ENCODE data around the gene RBM24. TPM values are rescaled to one million over a fixed set of nuclear protein-coding genes. Genes with fewer than 3 reads are reported as not detected.

Gene RBM24
- total RNA-seq, 4 donors from 2014 or later: 2.0 to 9.8 (median 3.8) TPM

DNA sequence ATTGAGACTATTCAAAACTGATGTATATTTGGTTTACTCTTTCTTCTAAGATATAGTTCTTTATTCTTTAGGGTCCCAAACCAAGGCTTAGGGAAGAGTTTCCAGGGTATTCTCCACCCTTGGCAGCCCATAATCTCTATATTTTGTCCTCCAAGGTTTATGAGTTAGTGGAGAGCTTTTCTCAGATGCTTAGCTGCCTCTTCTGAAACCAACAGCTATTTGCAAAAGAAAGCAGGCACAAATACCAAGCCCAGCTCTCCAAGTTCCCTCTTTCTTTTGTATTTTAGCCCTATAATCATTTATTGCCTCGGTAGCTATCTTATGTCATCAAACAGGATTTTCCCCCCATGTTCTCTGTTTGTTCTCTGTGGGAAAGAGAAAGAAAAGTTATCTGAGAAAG is 39.1 kb upstream of the RBM24 start:
- Histone ChIP-seq H3K27ac (no peak overlapping the region), H3K36me3 (no peaks in the 10 kb centered on the region), H3K27me3 (no peaks in the 10 kb centered on the region), H3K4me1 (no peaks in the 10 kb centered on the region), H3K9me3 (peaks cover 0 to 12% (median 0%) of the 10 kb centered on the region in 4 donors), H3K4me3 (no peak overlapping the region)
- no peak for DNase-seq (ENCODE audit: low spot score in 2 of 2)
- no peak for TF ChIP-seq POLR2A (IDR thresholded peaks at IDR 0.05)
- 30 to 33% methylated on average over 1 of the region's 1 CpG for WGBS, 2 donors

DNA sequence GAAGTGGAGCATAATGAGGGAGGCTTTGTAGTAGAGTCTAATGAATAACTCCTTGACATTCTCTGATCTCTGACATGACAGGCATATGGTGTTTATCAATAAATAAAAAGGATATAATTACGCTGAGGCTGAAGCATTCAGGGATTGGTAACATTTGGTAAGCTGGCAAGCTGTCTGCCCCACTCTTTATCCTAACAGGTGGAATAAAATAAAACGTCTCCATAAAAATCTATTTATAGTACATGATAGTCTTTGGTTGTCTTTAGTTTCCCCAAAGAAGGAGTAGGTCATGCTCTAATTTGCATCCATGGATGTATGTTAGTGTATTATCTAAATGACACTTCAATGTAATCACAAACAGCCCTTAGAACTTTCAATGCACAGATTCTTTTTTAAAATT is 30.9 kb upstream of the RBM24 start:
- H3K27ac ChIP-seq: no peak overlapping the region
- no peak for DNase-seq (ENCODE audit: low spot score in 2 of 2)
- H3K4me1 ChIP-seq: no peaks in the 10 kb centered on the region
- no peak overlapping the region for H3K4me3 ChIP-seq
- no peaks in the 10 kb centered on the region for H3K27me3 ChIP-seq
- 79 to 80% methylated on average over 2 of the region's 2 CpGs for WGBS, 2 donors
- H3K36me3 ChIP-seq: no peaks in the 10 kb centered on the region
- H3K9me3 ChIP-seq: peaks cover 0 to 9% (median 0%) of the 10 kb centered on the region in 4 donors
- no peak for TF ChIP-seq EP300 (IDR thresholded peaks at IDR 0.05)
- no peak for TF ChIP-seq POLR2A (IDR thresholded peaks at IDR 0.05)
- TF ChIP-seq, protein P1, sequence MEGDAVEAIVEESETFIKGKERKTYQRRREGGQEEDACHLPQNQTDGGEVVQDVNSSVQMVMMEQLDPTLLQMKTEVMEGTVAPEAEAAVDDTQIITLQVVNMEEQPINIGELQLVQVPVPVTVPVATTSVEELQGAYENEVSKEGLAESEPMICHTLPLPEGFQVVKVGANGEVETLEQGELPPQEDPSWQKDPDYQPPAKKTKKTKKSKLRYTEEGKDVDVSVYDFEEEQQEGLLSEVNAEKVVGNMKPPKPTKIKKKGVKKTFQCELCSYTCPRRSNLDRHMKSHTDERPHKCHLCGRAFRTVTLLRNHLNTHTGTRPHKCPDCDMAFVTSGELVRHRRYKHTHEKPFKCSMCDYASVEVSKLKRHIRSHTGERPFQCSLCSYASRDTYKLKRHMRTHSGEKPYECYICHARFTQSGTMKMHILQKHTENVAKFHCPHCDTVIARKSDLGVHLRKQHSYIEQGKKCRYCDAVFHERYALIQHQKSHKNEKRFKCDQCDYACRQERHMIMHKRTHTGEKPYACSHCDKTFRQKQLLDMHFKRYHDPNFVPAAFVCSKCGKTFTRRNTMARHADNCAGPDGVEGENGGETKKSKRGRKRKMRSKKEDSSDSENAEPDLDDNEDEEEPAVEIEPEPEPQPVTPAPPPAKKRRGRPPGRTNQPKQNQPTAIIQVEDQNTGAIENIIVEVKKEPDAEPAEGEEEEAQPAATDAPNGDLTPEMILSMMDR (IDR thresholded peaks at IDR 0.05): no peak

DNA sequence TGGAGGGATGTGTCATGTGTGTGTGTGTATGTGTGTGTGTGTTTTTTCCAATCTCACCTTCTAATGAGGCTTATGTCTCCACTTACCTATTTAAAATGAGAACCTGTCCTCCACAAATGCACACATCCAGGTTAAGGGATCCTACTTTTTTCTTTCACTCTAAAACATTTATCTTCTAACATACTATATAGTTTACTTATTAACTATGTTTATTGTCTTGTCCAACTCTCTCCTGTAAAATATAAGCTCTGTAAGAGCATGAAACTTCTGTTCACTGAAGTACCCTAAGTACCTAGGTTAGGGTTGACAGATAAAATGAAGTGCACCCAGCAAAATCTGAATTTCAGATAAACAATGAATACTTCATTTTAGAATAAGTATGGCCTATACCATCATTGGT is 29.2 kb upstream of the RBM24 start:
- Histone ChIP-seq H3K27me3 (no peaks in the 10 kb centered on the region), H3K36me3 (no peaks in the 10 kb centered on the region), H3K4me1 (no peaks in the 10 kb centered on the region), H3K27ac (no peak overlapping the region), H3K4me3 (no peak overlapping the region), H3K9me3 (peaks cover 0 to under 1% (median 0%) of the 10 kb centered on the region in 4 donors)
- DNase-seq (ENCODE audit: low spot score in 2 of 2): no peak
- TF ChIP-seq EP300 (IDR thresholded peaks at IDR 0.05) (no peak), POLR2A (IDR thresholded peaks at IDR 0.05) (no peak)
- TF ChIP-seq, protein P1 (IDR thresholded peaks at IDR 0.05): no peak

DNA sequence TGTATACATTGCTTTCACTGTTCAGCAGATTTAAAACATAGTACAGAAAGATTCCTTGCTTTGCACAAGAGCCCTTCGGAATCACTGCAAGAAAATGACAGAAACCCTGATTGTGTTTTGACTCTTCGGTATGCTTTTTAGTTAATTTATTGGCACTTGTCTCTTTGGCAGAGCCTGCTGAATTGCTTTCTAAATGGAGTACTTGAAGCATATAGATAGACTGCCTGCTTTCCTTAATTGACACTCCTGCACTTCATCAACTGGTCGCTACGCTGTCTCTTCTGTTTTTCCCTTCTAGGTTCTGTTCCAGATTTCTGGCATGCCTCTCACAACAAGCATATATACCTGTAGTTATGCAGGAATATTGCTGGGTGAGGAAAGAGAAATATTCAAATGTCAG is 22.4 kb upstream of the RBM24 start:
- Histone ChIP-seq H3K4me1 (no peaks in the 10 kb centered on the region), H3K27ac (no peak overlapping the region), H3K9me3 (no peaks in the 10 kb centered on the region), H3K4me3 (no peak overlapping the region), H3K36me3 (no peaks in the 10 kb centered on the region), H3K27me3 (no peaks in the 10 kb centered on the region)
- WGBS, 2 donors: 69 to 72% methylated on average over 4 of the region's 4 CpGs
- DNase-seq (ENCODE audit: low spot score in 2 of 2): no peak
- TF ChIP-seq POLR2A (IDR thresholded peaks at IDR 0.05): no peak
- TF ChIP-seq, protein P1 (IDR thresholded peaks at IDR 0.05): no peak

DNA sequence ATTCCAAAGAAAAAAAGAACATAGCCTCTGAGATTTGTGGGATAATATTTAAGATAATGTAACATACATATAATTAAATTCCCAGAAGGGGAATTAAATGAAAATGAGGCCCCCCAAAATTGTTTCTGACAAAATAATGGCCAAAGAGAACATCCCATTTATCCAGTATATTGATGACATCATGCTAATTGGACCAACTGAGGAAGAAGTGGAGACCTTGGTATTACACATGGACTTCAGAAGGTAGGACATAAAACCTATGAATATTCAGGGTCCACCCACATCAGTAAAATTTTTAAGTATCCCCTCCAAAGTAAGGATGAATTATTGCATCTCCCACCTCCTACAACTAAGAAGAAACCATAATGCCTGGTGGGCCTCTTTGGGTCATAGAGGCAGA is 15.6 kb upstream of the RBM24 start:
- Histone ChIP-seq H3K27me3 (no peaks in the 10 kb centered on the region), H3K36me3 (no peaks in the 10 kb centered on the region), H3K4me3 (no peak overlapping the region), H3K9me3 (peaks cover 0 to 5% (median 0%) of the 10 kb centered on the region in 4 donors), H3K4me1 (no peaks in the 10 kb centered on the region), H3K27ac (no peak overlapping the region)
- TF ChIP-seq EP300 (IDR thresholded peaks at IDR 0.05) (no peak), POLR2A (IDR thresholded peaks at IDR 0.05) (no peak)
- TF ChIP-seq, protein P1 (IDR thresholded peaks at IDR 0.05): no peak
- no peak for DNase-seq (ENCODE audit: low spot score in 2 of 2)

DNA sequence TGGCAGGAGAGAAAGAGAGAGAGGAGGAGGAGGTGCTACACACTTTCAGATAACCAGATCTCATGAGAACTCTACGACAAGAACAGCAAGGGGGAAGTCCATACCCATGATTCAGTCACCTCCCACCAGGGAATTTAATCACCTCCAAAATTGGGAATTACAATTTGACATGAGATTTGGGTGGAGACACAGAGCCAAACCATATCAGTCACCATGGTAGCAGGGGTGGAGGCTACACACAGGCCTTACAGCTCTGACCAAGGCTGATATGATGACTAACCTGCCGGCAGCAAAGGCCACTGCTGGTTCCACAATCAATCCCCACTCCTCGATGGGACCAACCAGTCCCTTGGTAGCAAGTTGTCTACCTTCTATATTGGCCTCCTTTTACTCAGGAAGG is 13.6 kb upstream of the RBM24 start:
- Histone ChIP-seq H3K27me3 (no peaks in the 10 kb centered on the region), H3K27ac (no peak overlapping the region), H3K36me3 (no peaks in the 10 kb centered on the region), H3K4me1 (no peaks in the 10 kb centered on the region), H3K4me3 (no peak overlapping the region), H3K9me3 (peaks cover 0 to 5% (median 0%) of the 10 kb centered on the region in 4 donors)
- no peak for DNase-seq (ENCODE audit: low spot score in 2 of 2)
- TF ChIP-seq EP300 (IDR thresholded peaks at IDR 0.05) (no peak), POLR2A (IDR thresholded peaks at IDR 0.05) (no peak)
- TF ChIP-seq, protein P1 (IDR thresholded peaks at IDR 0.05): no peak
- WGBS, 2 donors: 79 to 83% methylated on average over 3 of the region's 3 CpGs

All from tibial nerve (tissue), 4 donors.